ENCODE data around the gene SRC. TPM values are rescaled to one million over a fixed set of nuclear protein-coding genes. Genes with fewer than 3 reads are reported as not detected.

The SRC gene
- total RNA-seq, 1 donor from 2014 or later = 64.0 TPM

DNA sequence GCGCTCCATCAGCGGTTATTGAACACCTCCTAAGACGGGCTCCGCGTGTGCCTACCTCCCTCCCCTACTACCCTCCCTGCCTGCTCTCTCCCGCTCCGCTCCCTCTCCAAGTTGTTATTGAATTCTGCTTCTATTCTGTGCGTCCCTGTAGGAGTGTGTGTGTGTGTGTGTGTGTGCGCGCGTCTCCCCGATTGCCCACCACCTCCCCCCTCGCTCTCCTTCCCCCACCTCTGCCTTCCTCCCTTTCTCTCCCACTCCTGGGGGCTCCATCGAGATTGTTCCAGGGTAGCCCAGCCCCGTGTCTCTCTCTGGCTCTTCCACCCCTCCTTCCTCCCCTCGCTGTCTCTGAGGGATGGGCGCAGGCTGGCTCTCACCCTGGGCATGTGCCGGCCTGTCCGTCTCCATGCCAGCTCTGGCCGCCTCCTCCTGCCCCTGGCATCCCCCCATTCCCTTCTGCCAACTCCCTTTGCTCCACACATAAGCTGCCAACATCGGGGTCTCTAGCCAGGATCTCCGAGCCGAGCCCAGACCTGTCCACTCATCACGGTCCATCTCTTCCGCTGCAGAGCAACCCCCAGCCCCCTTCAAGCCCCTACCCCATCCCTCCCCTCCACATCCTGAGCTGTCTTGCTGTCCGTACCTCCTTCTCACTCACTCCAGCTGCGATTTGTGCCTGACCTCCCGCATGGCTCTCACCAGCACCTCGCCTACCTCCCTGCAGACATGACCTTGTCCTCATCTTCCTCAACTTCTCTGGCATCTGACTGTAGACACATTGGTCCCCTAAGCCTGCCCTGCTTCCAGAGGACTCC lies 68.5 kb downstream of the SRC start:
- no peak overlapping the region for H3K27ac ChIP-seq
- H3K36me3 ChIP-seq = no peaks in the 10 kb centered on the region
- TF ChIP-seq, protein P1, sequence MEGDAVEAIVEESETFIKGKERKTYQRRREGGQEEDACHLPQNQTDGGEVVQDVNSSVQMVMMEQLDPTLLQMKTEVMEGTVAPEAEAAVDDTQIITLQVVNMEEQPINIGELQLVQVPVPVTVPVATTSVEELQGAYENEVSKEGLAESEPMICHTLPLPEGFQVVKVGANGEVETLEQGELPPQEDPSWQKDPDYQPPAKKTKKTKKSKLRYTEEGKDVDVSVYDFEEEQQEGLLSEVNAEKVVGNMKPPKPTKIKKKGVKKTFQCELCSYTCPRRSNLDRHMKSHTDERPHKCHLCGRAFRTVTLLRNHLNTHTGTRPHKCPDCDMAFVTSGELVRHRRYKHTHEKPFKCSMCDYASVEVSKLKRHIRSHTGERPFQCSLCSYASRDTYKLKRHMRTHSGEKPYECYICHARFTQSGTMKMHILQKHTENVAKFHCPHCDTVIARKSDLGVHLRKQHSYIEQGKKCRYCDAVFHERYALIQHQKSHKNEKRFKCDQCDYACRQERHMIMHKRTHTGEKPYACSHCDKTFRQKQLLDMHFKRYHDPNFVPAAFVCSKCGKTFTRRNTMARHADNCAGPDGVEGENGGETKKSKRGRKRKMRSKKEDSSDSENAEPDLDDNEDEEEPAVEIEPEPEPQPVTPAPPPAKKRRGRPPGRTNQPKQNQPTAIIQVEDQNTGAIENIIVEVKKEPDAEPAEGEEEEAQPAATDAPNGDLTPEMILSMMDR (IDR thresholded peaks at IDR 0.05) = no peak
- no peaks in the 10 kb centered on the region for H3K4me1 ChIP-seq
- ATAC-seq (no peak), DNase-seq (no peak)
- H3K9me3 ChIP-seq = no peaks in the 10 kb centered on the region
- H3K27me3 ChIP-seq = no peaks in the 10 kb centered on the region
- intact Hi-C loops (cut with DNase I) = loop anchor here (10.0 kb wide), 1 partner anchor 100 kb away; no protein-coding TSS in a partner anchor
- no peak overlapping the region for H3K4me3 ChIP-seq

DNA sequence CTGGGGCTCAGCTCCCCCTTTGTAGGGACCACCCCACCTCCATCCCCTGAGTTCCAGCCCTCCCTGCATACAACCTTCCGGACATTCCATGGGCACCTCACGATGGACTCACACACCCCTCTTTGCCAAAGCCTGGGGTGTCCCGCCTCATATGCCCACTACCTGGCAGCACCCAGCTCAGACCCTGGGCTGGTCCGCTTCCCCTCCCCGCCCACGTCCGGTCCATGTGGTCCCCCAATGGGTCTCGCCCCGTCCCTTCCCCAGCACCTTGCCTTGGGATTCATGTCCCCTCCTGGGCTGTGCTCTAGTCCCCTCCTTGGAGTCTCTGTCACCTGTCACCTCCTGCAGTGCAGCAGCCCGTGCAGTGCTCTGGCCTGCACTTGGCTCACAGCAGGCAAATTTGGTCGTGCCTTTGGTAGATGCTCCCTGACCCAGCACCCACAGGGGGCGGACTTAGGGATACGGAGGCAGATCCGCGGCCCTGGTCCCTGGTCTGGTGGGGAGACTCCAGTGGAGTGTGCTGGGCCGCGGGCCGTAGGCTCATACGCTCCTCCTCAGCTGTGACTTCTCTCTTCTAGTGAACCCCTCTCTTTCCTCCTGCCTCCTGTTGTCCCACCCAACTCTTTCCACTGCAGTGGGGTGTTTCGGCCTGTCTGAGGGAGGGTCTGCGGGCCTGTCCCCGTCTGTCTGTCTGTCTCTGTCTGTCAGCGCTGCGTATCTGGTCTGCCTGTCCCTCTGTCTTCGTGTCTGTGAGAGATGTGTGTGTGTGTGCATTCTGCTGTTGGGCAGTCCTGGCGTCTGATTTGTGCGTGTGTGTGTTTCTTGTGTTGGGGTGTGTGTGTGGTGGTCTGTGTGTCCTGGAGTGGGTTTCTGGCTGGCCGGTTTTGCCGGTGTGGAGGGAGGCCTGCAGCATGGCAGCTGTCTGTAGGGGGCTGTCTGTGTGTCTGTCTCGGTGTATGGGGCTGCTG lies 69.5 kb downstream of the SRC start:
- no peak overlapping the region for H3K4me3 ChIP-seq
- no peak overlapping the region for H3K27ac ChIP-seq
- DNase-seq = no peak
- TF ChIP-seq, protein P1 (IDR thresholded peaks at IDR 0.05) = no peak
- intact Hi-C loops (cut with DNase I) = loop anchor here (10.0 kb wide), 1 partner anchor 99 kb away; no protein-coding TSS in a partner anchor
- no peak for ATAC-seq
- H3K27me3 ChIP-seq = no peaks in the 10 kb centered on the region
- no peaks in the 10 kb centered on the region for H3K4me1 ChIP-seq
- H3K9me3 ChIP-seq = no peaks in the 10 kb centered on the region
- H3K36me3 ChIP-seq = no peaks in the 10 kb centered on the region

DNA sequence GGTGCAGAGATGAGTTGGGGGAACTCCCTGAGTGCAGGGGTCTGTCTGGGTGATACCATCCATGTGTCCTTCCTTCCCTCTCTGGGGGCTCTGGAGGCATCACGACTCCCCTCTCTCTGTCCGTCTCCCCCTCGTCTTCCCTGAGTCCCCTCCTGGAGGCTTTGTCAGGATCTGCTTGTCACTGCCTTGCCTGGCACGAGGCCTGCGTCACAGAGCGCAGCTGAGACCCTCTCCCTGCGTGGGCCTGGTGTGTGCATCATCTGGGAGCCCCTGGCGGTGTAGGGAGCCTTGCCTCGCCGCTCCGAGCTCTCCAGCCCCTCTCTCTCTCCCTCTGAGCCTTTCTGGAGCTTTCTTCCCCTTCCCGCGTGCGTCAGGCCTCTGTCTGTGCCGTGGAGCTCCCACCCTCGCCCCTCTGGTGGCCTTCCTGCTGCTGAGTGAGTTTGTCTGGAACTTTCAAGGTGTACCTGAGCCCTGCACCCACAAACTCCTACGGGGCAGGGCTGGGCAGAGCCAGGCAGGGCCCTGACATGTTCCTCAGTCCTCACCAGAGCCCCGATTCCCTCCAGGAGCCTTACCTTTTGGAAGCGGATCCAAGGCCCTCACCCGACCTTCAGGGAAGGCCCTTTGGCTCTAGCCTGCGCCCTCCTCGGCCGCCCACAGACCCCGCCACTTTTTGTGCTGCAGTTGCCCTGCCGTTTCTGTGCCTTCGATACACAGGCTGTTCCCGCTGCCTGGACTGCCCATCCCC lies 70.3 kb downstream of the SRC start:
- TF ChIP-seq, protein P1 (IDR thresholded peaks at IDR 0.05) = no peak
- Histone ChIP-seq H3K4me1 (no peaks in the 10 kb centered on the region), H3K4me3 (no peak overlapping the region), H3K36me3 (no peaks in the 10 kb centered on the region), H3K27me3 (no peaks in the 10 kb centered on the region), H3K9me3 (no peaks in the 10 kb centered on the region), H3K27ac (no peak overlapping the region)
- DNase-seq (no peak), ATAC-seq (no peak)
- intact Hi-C loops (cut with DNase I) = loop anchor here (10.0 kb wide), 1 partner anchor 99 kb away; no protein-coding TSS in a partner anchor

DNA sequence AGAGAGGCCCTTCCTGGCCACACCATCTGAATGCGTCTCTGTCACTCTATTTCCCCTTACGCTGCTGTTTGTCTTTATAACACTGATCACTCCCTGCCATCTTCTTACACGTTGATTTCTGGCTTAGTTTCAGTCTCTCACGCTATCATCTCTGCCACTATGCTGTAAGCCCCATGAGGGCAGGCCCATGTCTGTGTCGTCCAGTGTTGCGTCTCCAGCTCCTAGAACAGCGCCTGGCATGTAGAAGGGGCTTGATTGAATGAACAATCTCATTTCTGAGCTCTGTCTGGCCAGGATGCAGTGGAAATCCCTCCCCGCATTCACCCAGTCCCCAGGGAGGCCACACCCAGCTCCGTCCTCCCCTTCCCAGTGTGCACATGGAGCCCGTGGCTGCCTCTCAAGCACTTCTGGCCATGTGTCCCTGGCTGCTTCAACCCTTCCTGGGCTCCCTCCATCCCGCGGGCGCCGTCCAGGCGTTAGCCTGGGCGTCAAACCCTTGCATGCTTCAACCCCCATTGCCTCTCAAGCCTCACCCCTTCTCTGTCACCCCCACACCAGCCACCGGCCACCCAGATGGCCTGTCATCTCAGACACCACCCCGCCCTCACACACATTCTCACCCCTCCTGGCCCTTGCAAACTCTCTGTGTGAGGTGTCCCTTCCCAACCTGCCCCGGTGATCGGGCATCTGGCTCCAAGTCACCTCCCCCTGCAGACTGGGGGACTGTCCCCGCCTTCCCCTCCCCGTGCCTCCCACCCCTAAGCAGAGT lies 71.1 kb downstream of the SRC start:
- ATAC-seq = no peak
- no peak for DNase-seq
- Histone ChIP-seq H3K36me3 (no peaks in the 10 kb centered on the region), H3K4me3 (no peak overlapping the region), H3K27ac (no peak overlapping the region), H3K9me3 (no peaks in the 10 kb centered on the region), H3K4me1 (no peaks in the 10 kb centered on the region), H3K27me3 (no peaks in the 10 kb centered on the region)
- TF ChIP-seq, protein P1 (IDR thresholded peaks at IDR 0.05) = no peak
- intact Hi-C loops (cut with DNase I) = loop anchor here (10.0 kb wide), 1 partner anchor 98 kb away; no protein-coding TSS in a partner anchor

All from upper lobe of right lung (tissue), 1 donor.